Adrenal gland (tissue), 12 donors: ENCODE measurements around the gene TCP10L. TPM values are rescaled to one million over a fixed set of nuclear protein-coding genes. Genes with fewer than 3 reads are reported as not detected.
A peak's percentile ranks its signal among the peaks of the same experiment; 100 is the strongest.

Experiments used
- DNase-seq, 7 donors: peaks; one replicate each; pipeline ENCODE4 v3.0.0-alpha.2; 2019 to 2020
- H3K27ac ChIP-seq, 5 donors: fragments of 200-600 bp; sonication (generic) in 4 of 5; 1 replicate in 3 of 5; 2 replicates in 2 of 5; pipeline versions ENCODE4 v1.5.1 to v1.8.0; 2016 to 2020; ENCODE audit warnings: mild to moderate bottlenecking in 1 of 5
- H3K27me3 ChIP-seq: fragments of 200-600 bp; 2 replicates; pipeline ENCODE4 v1.8.0; 2021
- H3K36me3 ChIP-seq, 2 donors: fragments of 200-600 bp; replicated peaks in 1 of 2; 1 replicate in 1 of 2; 2 replicates in 1 of 2; pipeline versions ENCODE4 v1.5.1 to v1.8.0; 2018 to 2022
- H3K4me1 ChIP-seq, 2 donors: fragments of 200-600 bp; replicated peaks in 1 of 2; 1 replicate in 1 of 2; 2 replicates in 1 of 2; pipeline versions ENCODE4 v1.5.1 to v1.8.0; 2018 to 2021
- H3K4me3 ChIP-seq, 4 donors: fragments of 200-600 bp; sonication (generic) in 3 of 4; one replicate each; pipeline ENCODE4 v1.5.1; 2016 to 2018
- H3K9me3 ChIP-seq, 3 donors: fragments of 200-600 bp; sonication (generic) in 1 of 3; replicated peaks in 1 of 3; 1 replicate in 2 of 3; 2 replicates in 1 of 3; pipeline versions ENCODE4 v1.5.1 to v1.8.0; 2016 to 2021
- POLR2A ChIP-seq, 2 donors: fragments of 450-650 bp; IDR thresholded peaks; one replicate each; pipeline ENCODE4 v1.6.1; 2017; ENCODE audit warnings: antibody characterized with exemption in 2 of 2, mild to moderate bottlenecking in 2 of 2, moderate library complexity in 1 of 2
- WGBS, 4 donors: extraction: QIAGEN DNeasy Blood & Tissue Kit in 2 of 4; methylation state at CpG; one replicate each; pipeline versions ENCODE4 v1.1.5 to v1.1.7; 2013 to 2017; 5-methylcytosine and 5-hydroxymethylcytosine counted together
- intact Hi-C, 2 donors: fragments of 100-400 bp; cut with DNase I; formaldehyde crosslinking; loops; one replicate each; pipeline versions ENCODE4 v1.14.1 to v1.15.0; 2022 to 2023
- polyA plus RNA-seq, 3 donors: library from polyadenylated mRNA; stranded (reverse); fragments of 200-250 nt in 2 of 3; fragments of 350-450 nt in 1 of 3; fragmentation: Illumina TruSeq in 1 of 3; extraction: RNeasy Lipid Tissue Mini Kit (QIAGEN cat#74804) in 1 of 3; gene quantifications; one replicate each; pipeline ENCODE4 v1.2.3, GENCODE V29; 2013 to 2014
- small RNA-seq, 2 donors: library from RNA; depleted of rRNA; stranded (forward); fragments of <200 nt; gene quantifications; one replicate each; pipeline ENCODE3, GENCODE V24; 2016
- total RNA-seq, 9 donors: library from RNA; depleted of rRNA in 4 of 9; stranded (reverse); fragments of >200 nt in 4 of 9; fragments of 120-200 nt in 1 of 9; fragmentation: NEBNext Ultra II Directional in 1 of 9; extraction: Animal tissue kit (Norgen Biotek cat#: 25700) in 1 of 9; gene quantifications; one replicate each; pipeline versions ENCODE4 v1.1.0 to v1.2.4, GENCODE V29; 2013 to 2023
- TF ChIP-seq, protein P1 (sequence below), 6 experiments: fragments of 450-650 bp in 4 of 6; fragments of 200-600 bp in 2 of 6; sonication (generic) in 1 of 6; IDR thresholded peaks; 1 replicate in 5 of 6; 2 replicates in 1 of 6; pipeline versions ENCODE4 v1.5.1 to v1.8.0; 2016 to 2021; ENCODE audit warnings: antibody characterized with exemption in 6 of 6, mild to moderate bottlenecking in 2 of 6, moderate library complexity in 1 of 6
- donor health status: healthy with polysubstance abuse.
- donor health status: Bipolar disorder and iron deficiency.
- donor health status: DM: yes; HTN: yes; CAD: no.
- donor health status: DM: no; HTN: no; CAD: no.
- donor health status: DM: no; HTN: no; CAD: no.
- donor health status: DM: yes; HTN: yes; CAD: no.

The TCP10L gene
- total and polyA plus RNA-seq, 12 donors, result 0.28 to 3.0 (median 0.82) TPM; not detected in 2

DNA sequence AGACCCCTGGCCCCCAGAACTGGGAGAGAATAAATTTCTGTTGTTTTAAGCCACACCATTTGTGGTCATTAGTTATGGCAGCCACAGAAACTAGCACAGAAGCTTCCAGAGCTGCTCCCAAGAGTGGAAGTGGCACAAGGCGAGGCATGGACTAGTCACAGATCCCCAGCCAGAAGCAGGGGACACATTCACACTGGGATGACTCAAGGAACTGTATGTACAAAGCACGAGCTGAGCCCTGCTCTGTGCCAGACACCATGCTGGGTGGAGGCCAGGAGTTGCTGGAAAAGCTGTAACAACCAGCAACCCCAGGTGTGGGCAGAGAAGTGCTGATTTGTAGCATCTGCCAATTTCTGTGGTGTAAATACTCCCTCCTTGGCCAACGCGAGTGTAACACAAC lies 55.6 kb downstream of the TCP10L start:
- WGBS, 4 donors, result 65 to 89% (median 80%) methylated on average over 4 of the region's 4 CpGs
- intact Hi-C loops, result no loop called here
- Histone ChIP-seq H3K9me3 (no peaks in the 10 kb centered on the region), H3K27ac (no peak overlapping the region), H3K27me3 (no peaks in the 10 kb centered on the region), H3K4me3 (no peak overlapping the region), H3K4me1 (no peaks in the 10 kb centered on the region), H3K36me3 (no peaks in the 10 kb centered on the region)
- DNase-seq, result no peak
- TF ChIP-seq POLR2A (IDR thresholded peaks at IDR 0.05), result no peak
- TF ChIP-seq, protein P1, sequence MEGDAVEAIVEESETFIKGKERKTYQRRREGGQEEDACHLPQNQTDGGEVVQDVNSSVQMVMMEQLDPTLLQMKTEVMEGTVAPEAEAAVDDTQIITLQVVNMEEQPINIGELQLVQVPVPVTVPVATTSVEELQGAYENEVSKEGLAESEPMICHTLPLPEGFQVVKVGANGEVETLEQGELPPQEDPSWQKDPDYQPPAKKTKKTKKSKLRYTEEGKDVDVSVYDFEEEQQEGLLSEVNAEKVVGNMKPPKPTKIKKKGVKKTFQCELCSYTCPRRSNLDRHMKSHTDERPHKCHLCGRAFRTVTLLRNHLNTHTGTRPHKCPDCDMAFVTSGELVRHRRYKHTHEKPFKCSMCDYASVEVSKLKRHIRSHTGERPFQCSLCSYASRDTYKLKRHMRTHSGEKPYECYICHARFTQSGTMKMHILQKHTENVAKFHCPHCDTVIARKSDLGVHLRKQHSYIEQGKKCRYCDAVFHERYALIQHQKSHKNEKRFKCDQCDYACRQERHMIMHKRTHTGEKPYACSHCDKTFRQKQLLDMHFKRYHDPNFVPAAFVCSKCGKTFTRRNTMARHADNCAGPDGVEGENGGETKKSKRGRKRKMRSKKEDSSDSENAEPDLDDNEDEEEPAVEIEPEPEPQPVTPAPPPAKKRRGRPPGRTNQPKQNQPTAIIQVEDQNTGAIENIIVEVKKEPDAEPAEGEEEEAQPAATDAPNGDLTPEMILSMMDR (IDR thresholded peaks at IDR 0.05), result no peak

DNA sequence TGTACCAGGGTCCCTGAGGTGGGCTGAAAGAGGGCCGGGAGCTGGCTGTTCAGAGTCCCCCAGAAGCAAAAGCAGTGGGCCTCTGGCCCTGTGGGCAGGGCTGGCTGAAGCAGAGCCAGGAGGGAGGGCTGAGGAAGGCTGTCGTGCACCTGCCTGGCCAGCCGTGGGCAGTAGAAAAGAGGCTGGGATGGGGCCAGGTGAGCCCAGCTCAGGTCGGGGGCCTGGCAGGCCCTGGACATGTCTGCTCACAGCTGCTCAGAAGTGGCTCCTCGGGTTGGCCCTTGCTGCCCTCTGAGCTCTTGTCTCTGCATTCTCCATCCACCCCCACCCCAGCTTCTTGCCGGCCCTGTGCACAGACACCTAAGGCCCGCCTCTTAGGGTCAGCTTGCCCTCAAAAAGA lies 60.0 kb downstream of the TCP10L start:
- TF ChIP-seq POLR2A (IDR thresholded peaks at IDR 0.05), result no peak
- no peaks in the 10 kb centered on the region for H3K27me3 ChIP-seq
- H3K4me3 ChIP-seq, result no peak overlapping the region
- peaks cover 0 to 14% of the 10 kb centered on the region in 2 donors for H3K4me1 ChIP-seq
- no peaks in the 10 kb centered on the region for H3K36me3 ChIP-seq
- DNase-seq, result no peak
- 83 to 90% (median 87%) methylated on average over 2 to 7 of the region's 7 CpGs for WGBS, 4 donors
- intact Hi-C loops, result no loop called here
- H3K27ac ChIP-seq, result no peak overlapping the region
- no peaks in the 10 kb centered on the region for H3K9me3 ChIP-seq

DNA sequence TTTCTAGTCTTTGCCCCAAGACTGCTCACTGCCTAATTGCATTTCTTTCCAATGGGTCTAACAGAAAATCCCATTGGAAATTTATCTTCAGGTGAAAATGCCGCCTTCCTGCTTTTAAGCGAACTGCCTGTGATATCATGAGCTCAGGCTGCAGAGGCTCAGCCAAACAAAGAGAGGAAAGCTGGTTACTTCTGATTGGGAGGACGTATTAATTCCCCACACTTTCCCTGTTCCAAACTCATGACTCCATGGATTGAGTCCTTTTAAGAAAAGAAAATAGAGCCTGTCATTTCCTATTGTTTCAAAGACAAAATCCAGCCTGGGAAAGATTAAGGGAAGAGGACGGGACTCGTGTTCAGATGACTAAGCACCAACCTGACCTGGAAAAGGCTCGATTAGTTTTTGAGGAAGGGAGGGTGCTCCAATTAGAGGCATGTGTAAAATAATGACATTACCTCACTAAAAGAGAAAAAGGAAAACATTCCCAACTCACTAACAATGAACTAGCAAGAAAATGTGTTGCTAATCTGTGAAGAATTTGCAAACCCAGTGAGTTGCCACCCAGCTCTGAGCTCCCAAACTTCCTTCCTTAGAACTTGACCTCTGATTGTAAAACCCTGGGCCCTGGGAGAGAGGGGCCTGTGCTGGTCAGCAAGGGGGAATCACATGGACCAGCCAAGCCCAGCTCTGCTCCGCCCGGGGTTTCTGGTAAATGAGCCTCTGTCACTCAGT lies 61.2 kb downstream of the TCP10L start:
- intact Hi-C loops, result no loop called here
- WGBS, 4 donors, result 64 to 73% (median 70%) methylated on average over 8 of the region's 8 CpGs
- H3K9me3 ChIP-seq, result no peaks in the 10 kb centered on the region
- peak overlapping the region in 1 of 5 donors; percentile 61 for H3K27ac ChIP-seq
- no peaks in the 10 kb centered on the region for H3K36me3 ChIP-seq
- peak in 2 of 7 donors; percentile 24 to 48 for DNase-seq
- H3K4me3 ChIP-seq, result no peak overlapping the region
- TF ChIP-seq POLR2A (IDR thresholded peaks at IDR 0.05), result no peak
- TF ChIP-seq, protein P1 (IDR thresholded peaks at IDR 0.05), result no peak
- H3K4me1 ChIP-seq, result peaks cover 0 to 14% of the 10 kb centered on the region in 2 donors
- no peaks in the 10 kb centered on the region for H3K27me3 ChIP-seq

Small RNAs within 50 kb of the gene (small RNA-seq; reads per million reads assigned to genes)
- 0 reads per million in 2 donors for gene RF00438
- gene RNA5SP490, result 0.12 to 0.58 reads per million in 2 donors

Other genes with a start within 250 kb of the TCP10L start
- 10 to 100 TPM; 12.4 to 31.6 (median 16.9) TPM for gene URB1, start 192.5 kb downstream of the TCP10L start, total RNA-seq
- gene URB1, start 192.5 kb downstream of the TCP10L start, polyA plus RNA-seq, result 1 to 10 TPM; 5.2 to 9.3 (median 6.7) TPM
- gene EVA1C, start 172.8 kb downstream of the TCP10L start, total RNA-seq, result 10 to 100 TPM in 5 of 9 donors, 1 to 10 TPM in 3, under 1 TPM in 1; 0.94 to 16.2 (median 11.8) TPM
- 10 to 100 TPM in 2 of 3 donors, 1 to 10 TPM in 1; 8.2 to 33.2 (median 31.4) TPM for gene EVA1C, start 172.8 kb downstream of the TCP10L start, polyA plus RNA-seq
- 10 to 100 TPM; 20.3 to 51.9 (median 33.3) TPM for gene CFAP298, start 26.9 kb upstream of the TCP10L start, total RNA-seq
- gene CFAP298, start 26.9 kb upstream of the TCP10L start, polyA plus RNA-seq, result 100 to 1,000 TPM in 1 of 3 donors, 10 to 100 TPM in 2; 48.9 to 101 (median 85.9) TPM
- gene SYNJ1, start 142.5 kb upstream of the TCP10L start, total RNA-seq, result 10 to 100 TPM in 5 of 9 donors, 1 to 10 TPM in 4; 6.3 to 19.4 (median 12.1) TPM
- 10 to 100 TPM in 1 of 3 donors, 1 to 10 TPM in 2; 5.0 to 15.6 (median 9.7) TPM for gene SYNJ1, start 142.5 kb upstream of the TCP10L start, polyA plus RNA-seq
- 10 to 100 TPM in 8 of 9 donors, 1 to 10 TPM in 1; 7.7 to 48.0 (median 23.0) TPM for gene PAXBP1, start 186.2 kb upstream of the TCP10L start, total RNA-seq
- gene PAXBP1, start 186.2 kb upstream of the TCP10L start, polyA plus RNA-seq, result 10 to 100 TPM; 19.6 to 41.1 (median 36.2) TPM